ENCODE results near the gene B3GALT4. TPM values are rescaled to one million over a fixed set of nuclear protein-coding genes. Genes with fewer than 3 reads are reported as not detected.

B3GALT4 gene
- total RNA-seq, 1 donor from 2014 or later = 15.9 TPM

- Histone ChIP-seq H3K36me3 (peaks cover 35 to 64% of the 10 kb centered on the region in 2 donors), H3K4me1 (peaks cover 3 to 20% of the 10 kb centered on the region in 2 donors), H3K9me3 (no peaks in the 10 kb centered on the region), H3K27ac (peak overlapping the region; percentile 56 to 76), H3K27me3 (no peaks in the 10 kb centered on the region), H3K4me3 (peak overlapping the region; percentile 79 to 80)
- intact Hi-C loops (cut with DNase I) = loop anchor here (1.0 kb wide), 4 partner anchors 9 to 101 kb away; partner anchors contain the start of genes KIFC1, RING1 and VPS52
- DNase-seq (ENCODE audit: low spot score in 2 of 2) = no peak
- TF ChIP-seq, protein P1, sequence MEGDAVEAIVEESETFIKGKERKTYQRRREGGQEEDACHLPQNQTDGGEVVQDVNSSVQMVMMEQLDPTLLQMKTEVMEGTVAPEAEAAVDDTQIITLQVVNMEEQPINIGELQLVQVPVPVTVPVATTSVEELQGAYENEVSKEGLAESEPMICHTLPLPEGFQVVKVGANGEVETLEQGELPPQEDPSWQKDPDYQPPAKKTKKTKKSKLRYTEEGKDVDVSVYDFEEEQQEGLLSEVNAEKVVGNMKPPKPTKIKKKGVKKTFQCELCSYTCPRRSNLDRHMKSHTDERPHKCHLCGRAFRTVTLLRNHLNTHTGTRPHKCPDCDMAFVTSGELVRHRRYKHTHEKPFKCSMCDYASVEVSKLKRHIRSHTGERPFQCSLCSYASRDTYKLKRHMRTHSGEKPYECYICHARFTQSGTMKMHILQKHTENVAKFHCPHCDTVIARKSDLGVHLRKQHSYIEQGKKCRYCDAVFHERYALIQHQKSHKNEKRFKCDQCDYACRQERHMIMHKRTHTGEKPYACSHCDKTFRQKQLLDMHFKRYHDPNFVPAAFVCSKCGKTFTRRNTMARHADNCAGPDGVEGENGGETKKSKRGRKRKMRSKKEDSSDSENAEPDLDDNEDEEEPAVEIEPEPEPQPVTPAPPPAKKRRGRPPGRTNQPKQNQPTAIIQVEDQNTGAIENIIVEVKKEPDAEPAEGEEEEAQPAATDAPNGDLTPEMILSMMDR (IDR thresholded peaks at IDR 0.05) = no peak
Observed at GRCh38 chr6:33289784-33290315, 12.9 kb downstream of the B3GALT4 start.

GRCh38 chr6:33290459-33290858 is 13.5 kb downstream of the B3GALT4 start:
- no peaks in the 10 kb centered on the region for H3K27me3 ChIP-seq
- DNase-seq (ENCODE audit: low spot score in 2 of 2) = no peak
- intact Hi-C loops (cut with DNase I) = no loop called here
- H3K9me3 ChIP-seq = no peaks in the 10 kb centered on the region
- H3K36me3 ChIP-seq = peaks cover 42 to 64% of the 10 kb centered on the region in 2 donors
- TF ChIP-seq, protein P1 (IDR thresholded peaks at IDR 0.05) = no peak
- peaks cover 3 to 20% of the 10 kb centered on the region in 2 donors for H3K4me1 ChIP-seq
- no peak overlapping the region for H3K27ac ChIP-seq
- peak overlapping the region; percentile 79 to 80 for H3K4me3 ChIP-seq

GRCh38 chr6:33292996-33293682 is 16.2 kb downstream of the B3GALT4 start:
- intact Hi-C loops (cut with DNase I) = no loop called here
- Histone ChIP-seq H3K4me1 (peaks cover 10 to 22% of the 10 kb centered on the region in 2 donors), H3K9me3 (no peaks in the 10 kb centered on the region), H3K27me3 (no peaks in the 10 kb centered on the region), H3K4me3 (no peak overlapping the region), H3K36me3 (peaks cover 38 to 57% of the 10 kb centered on the region in 2 donors), H3K27ac (no peak overlapping the region)
- TF ChIP-seq, protein P1 (IDR thresholded peaks at IDR 0.05) = no peak
- no peak for DNase-seq (ENCODE audit: low spot score in 2 of 2)

GRCh38 chr6:33294086-33294823 is 17.3 kb downstream of the B3GALT4 start:
- intact Hi-C loops (cut with DNase I) = no loop called here
- Histone ChIP-seq H3K9me3 (no peaks in the 10 kb centered on the region), H3K36me3 (peaks cover 38 to 57% of the 10 kb centered on the region in 2 donors), H3K4me1 (peaks cover 10 to 18% of the 10 kb centered on the region in 2 donors), H3K27ac (no peak overlapping the region), H3K4me3 (no peak overlapping the region), H3K27me3 (no peaks in the 10 kb centered on the region)
- DNase-seq (ENCODE audit: low spot score in 2 of 2) = no peak
- TF ChIP-seq, protein P1 (IDR thresholded peaks at IDR 0.05) = no peak

GRCh38 chr6:33295621-33296369 is 18.9 kb downstream of the B3GALT4 start:
- Histone ChIP-seq H3K4me3 (no peak overlapping the region), H3K27me3 (no peaks in the 10 kb centered on the region), H3K4me1 (peaks cover 7 to 18% of the 10 kb centered on the region in 2 donors), H3K27ac (no peak overlapping the region), H3K9me3 (no peaks in the 10 kb centered on the region), H3K36me3 (peaks cover 38 to 57% of the 10 kb centered on the region in 2 donors)
- intact Hi-C loops (cut with DNase I) = loop anchor here (5.0 kb wide), 1 partner anchor 132 kb away; no protein-coding TSS in a partner anchor
- TF ChIP-seq, protein P1 (IDR thresholded peaks at IDR 0.05) = no peak
- DNase-seq (ENCODE audit: low spot score in 2 of 2) = no peak

Data from ascending aorta (tissue), 2 donors.